Amniotic epithelial cell (primary cell): ENCODE data around the gene KLHL21.
"Not testable (repeated sequence)": the region's sequence is repeated elsewhere in the genome, so short reads cannot be mapped to it uniquely, and the experiment has no call there.

ENCODE experiments used
- DNase-seq: peaks from one replicate; pipeline ENCODE4 v3.0.0-alpha.2; 2010; ENCODE audit warnings: low read depth

Gene KLHL21

DNA sequence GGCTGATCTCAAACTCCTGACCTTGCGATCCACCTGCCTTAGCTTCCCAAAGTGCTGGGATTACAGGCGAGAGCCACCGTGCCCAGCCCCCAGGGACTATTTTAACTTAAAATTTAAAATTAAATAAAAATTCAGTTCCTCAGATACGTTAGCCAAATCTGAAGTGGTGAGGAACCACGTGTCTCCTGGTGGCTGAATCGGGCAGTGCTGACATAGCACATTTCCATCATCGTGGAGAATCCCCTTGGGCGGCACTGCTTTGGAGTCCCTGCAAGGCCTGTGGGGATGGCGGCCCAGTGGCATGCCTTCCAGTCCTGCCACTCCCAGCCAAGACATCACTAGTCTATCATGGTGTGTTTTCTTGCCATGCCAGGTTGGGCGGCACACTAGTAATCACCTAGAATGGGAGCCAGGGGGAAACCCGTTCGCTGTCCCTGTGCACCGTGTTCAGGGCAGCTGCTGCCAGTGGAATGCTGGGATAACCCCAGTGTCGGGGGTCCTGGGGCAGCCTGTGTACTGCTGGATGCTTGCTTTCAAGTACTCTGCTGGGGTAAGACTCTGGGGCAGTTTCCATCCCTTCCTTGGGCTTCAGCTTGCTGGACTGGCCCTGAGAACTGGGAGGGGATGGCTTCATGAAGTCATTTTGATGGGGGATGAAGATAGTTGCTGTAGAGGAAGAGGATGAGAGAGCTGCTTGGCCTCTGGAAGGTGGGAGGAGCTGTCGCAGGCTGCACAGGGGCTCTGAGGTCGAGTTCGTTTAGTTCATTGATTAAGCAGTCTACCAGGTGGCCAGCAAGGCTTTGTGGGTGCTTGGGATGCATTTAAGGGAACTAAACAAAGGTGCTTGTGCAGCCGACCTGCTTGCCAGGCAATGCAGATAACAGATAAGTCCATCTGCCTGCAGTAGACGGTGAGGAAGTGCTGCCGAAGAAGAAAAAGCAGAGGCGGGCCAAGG lies 18.3 kb downstream of the KLHL21 start:
- DNase-seq: no peak

- no peak for DNase-seq
Observed at GRCh38 chr1:6582370-6582769, 20.3 kb downstream of the KLHL21 start.

DNA sequence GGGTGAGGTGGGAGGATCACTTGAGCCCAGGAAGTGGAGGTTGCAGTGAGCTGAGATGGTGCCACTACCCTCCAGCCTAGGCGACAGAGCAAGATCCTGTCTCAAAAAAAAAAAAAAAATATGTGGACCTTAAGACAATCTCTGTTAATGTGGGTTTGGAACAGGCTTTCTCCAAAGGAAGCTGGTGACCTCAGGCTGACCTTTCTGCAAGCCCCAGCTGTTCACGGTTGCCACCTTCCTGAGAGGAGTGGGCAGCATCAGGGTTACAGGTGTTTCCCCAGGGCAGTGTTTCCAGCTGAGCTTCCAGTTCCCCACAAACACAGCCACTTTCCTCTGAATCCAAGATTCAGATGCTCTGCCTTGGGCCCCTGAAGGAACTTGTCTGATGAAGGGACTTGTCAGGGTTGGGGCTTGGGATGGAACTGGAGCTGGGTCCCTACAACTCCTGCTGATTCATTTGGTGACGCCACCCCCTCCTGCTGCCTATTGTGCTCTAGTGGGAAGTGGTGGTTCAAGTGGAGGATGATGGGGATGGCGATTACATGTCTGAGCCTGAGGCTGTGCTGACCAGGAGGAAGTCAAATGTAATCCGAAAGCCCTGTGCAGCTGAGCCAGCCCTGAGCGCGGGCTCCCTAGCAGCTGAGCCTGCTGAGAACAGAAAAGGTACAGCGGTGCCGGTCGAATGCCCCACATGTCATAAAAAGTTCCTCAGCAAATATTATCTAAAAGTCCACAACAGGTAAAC lies 20.9 kb downstream of the KLHL21 start:
- DNase-seq: no peak

DNA sequence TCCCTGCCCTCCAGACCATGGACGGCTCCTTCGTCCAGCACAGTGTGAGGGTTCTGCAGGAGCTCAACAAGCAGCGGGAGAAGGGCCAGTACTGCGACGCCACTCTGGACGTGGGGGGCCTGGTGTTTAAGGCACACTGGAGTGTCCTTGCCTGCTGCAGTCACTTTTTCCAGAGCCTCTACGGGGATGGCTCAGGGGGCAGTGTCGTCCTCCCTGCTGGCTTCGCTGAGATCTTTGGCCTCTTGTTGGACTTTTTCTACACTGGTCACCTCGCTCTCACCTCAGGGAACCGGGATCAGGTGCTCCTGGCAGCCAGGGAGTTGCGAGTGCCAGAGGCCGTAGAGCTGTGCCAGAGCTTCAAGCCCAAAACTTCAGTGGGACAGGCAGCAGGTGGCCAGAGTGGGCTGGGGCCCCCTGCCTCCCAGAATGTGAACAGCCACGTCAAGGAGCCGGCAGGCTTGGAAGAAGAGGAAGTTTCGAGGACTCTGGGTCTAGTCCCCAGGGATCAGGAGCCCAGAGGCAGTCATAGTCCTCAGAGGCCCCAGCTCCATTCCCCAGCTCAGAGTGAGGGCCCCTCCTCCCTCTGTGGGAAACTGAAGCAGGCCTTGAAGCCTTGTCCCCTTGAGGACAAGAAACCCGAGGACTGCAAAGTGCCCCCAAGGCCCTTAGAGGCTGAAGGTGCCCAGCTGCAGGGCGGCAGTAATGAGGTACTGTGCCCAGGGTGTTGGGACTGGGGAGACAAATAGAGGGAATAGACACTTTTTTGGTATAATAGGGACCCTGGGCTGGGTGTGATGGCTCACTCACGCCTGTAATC lies 21.9 kb downstream of the KLHL21 start:
- no peak for DNase-seq

- DNase-seq: no peak
Observed at GRCh38 chr1:6580119-6580592, 22.5 kb downstream of the KLHL21 start.

- DNase-seq: peak; percentile 92
Observed at GRCh38 chr1:6579374-6580118, 23.1 kb downstream of the KLHL21 start, which contains the start of gene ZBTB48. ZBTB48 (plus strand) TSS chr1:6579994; CDS start chr1:6580610, 616 bp downstream.

- DNase-seq: no peak
Observed at GRCh38 chr1:6578624-6579373, 23.9 kb downstream of the KLHL21 start.

DNA sequence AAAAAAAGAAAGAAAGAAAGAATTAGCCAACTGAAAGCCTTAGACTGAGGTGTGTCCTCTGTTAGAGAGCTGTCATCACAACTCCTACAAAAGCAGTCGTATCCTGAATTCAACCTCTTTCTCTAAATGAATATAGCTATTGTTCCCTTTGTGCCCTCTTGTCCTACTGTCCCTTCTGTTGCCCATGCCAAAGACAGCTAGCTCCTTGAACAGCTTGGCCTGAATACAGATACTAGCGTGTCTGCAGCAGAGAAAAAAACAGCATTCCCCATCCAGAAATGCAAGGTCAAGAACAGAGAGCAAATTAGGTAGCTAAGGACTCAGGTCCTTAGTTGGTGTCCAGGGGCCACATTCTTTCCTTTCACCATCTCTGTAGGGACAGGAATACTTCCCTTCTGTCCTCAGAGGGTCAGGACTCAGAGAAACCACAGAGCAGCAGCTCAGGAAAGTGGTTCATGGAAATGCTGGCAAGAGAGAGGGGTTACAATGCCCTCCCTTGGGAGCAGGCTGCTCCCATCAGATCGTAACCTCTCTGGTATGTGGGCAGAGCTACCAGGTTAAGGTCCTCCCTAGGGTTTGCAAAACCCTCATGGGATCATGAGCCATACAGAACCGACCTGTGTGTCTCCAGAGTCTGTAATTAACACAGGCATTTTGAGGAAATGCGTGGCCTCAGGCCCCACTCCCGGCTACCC lies 24.7 kb downstream of the KLHL21 start:
- DNase-seq: no peak

DNA sequence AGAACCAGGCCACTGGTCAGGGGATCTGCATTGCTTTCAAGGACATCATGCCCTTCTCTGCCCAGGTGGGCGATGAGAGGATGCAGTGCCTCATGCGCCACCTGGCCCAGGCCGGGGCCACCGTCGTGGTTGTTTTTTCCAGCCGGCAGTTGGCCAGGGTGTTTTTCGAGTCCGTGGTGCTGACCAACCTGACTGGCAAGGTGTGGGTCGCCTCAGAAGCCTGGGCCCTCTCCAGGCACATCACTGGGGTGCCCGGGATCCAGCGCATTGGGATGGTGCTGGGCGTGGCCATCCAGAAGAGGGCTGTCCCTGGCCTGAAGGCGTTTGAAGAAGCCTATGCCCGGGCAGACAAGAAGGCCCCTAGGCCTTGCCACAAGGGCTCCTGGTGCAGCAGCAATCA lies 27.9 kb downstream of the KLHL21 start:
- no peak for DNase-seq

GRCh38 chr1:6574025-6574620 lies 28.5 kb downstream of the KLHL21 start:
- DNase-seq: no peak

- DNase-seq: no peak
Observed at GRCh38 chr1:6572653-6573383, 29.9 kb downstream of the KLHL21 start.

DNA sequence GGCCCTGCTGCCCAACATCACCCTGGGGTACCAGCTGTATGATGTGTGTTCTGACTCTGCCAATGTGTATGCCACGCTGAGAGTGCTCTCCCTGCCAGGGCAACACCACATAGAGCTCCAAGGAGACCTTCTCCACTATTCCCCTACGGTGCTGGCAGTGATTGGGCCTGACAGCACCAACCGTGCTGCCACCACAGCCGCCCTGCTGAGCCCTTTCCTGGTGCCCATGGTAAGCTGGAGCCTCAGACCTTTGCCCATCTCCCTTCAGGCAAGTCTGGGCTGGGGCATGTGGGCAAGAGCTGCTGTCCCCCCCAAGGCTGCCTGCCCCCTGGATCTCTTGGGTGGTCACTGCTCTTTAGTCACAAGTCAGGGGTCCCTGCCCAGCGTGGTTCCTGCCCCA lies 31.7 kb downstream of the KLHL21 start:
- DNase-seq: no peak

DNA sequence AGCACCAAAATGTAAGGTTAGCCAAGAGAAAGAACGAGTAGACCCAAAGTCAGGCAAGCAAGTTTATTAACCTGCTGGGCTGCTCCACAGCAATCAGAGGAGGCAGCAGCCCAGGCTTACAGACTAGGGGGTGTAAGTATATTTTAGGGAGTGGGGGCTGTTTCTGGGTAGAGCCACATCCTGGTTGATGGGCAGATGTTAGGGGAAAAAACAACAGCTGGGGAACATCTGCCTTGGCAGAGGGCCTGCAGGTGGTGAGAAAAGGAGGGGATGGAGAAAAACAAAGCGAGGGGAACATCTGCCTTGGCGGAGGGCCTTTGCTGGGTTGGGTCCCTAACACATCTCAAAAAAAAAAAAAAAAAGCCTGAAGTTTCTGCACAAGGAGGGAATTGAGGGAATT lies 32.6 kb downstream of the KLHL21 start:
- DNase-seq: no peak

- no peak for DNase-seq
Observed at GRCh38 chr1:6569033-6569432, 33.6 kb downstream of the KLHL21 start.

GRCh38 chr1:6560267-6560666 lies 42.4 kb downstream of the KLHL21 start:
- DNase-seq: no peak

- DNase-seq: not testable (repeated sequence)
Observed at GRCh38 chr1:6559161-6559560, 43.5 kb downstream of the KLHL21 start.

GRCh38 chr1:6557597-6557996 lies 45.1 kb downstream of the KLHL21 start:
- DNase-seq: no peak

DNA sequence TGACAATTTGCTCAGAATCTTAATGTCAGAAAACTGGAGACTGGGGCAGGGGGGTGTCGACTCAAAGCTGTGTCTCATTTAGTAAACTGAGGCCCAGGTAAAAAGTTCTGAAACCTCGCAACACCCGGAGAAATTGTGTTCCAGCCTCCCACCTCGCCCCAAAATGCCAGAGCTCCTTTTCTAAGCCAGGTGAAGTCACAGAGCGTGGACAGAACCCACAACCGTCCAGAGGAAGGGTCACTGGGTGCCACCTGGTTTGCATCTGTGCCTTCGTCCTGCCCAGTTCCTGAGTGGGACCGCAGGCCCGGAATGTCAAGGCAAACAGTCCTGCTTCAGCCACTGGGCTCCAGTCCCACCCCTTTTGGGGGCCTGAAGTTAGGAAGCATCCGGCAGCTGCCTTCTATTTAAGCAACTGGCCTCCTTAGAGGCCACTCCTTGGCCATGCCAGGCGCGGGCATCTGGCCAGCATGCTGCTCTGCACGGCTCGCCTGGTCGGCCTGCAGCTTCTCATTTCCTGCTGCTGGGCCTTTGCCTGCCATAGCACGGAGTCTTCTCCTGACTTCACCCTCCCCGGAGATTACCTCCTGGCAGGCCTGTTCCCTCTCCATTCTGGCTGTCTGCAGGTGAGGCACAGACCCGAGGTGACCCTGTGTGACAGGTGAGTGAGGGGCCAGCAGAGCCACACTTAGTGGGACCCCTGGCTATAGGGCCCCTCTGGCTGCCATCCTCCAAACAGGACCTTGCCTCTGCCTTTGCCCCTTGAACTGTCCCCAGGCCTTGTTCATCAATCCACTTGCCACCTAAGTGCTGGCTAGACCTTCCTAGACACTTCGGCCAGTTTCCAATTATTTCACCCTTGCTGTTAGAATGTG lies 47.5 kb downstream of the KLHL21 start, which contains the start of gene TAS1R1:
TAS1R1 (plus strand) TSS at position 401 of the 872 bp plus-strand sequence; CDS start at position 468, 67 bp downstream.
- DNase-seq: no peak
